Amygdala (tissue), 56 donors: ENCODE results near the gene KIF12.
"Not testable (repeated sequence)": the region's sequence is repeated elsewhere in the genome, so short reads cannot be mapped to it uniquely, and the experiment has no call there.

ENCODE experiments used
- DNase-seq, 56 donors: peaks; one replicate each; lab custom pipeline; 2025; lab: John Stamatoyannopoulos, UW

The KIF12 gene

GRCh38 chr9:114087721-114088120 is 11.4 kb downstream of the KIF12 start:
- no peak for DNase-seq

GRCh38 chr9:114086607-114087006 is 12.5 kb downstream of the KIF12 start:
- DNase-seq: no peak

GRCh38 chr9:114086009-114086408 is 13.1 kb downstream of the KIF12 start:
- no peak for DNase-seq

- no peak for DNase-seq
Observed at GRCh38 chr9:114085387-114085789, 13.7 kb downstream of the KIF12 start.

GRCh38 chr9:114084282-114085073 is 14.6 kb downstream of the KIF12 start:
- DNase-seq: no peak

- DNase-seq: no peak
Observed at GRCh38 chr9:114083666-114084065, 15.4 kb downstream of the KIF12 start.

GRCh38 chr9:114082763-114083412 is 16.2 kb downstream of the KIF12 start:
- not testable (repeated sequence) for DNase-seq

GRCh38 chr9:114082017-114082762 is 16.9 kb downstream of the KIF12 start:
- peak in 55 of 56 donors; percentile 14 to 94 (median 71) for DNase-seq

GRCh38 chr9:114081441-114082016 is 17.6 kb downstream of the KIF12 start:
- DNase-seq: no peak

GRCh38 chr9:114080773-114081440 is 18.2 kb downstream of the KIF12 start:
- DNase-seq: no peak

- DNase-seq: no peak
Observed at GRCh38 chr9:114080195-114080772, 18.8 kb downstream of the KIF12 start.

GRCh38 chr9:114078781-114079156 is 20.3 kb downstream of the KIF12 start:
- DNase-seq: no peak

GRCh38 chr9:114078021-114078780 is 20.9 kb downstream of the KIF12 start, which contains the start of gene AMBP:
AMBP (minus strand) TSS chr9:114078300; CDS start chr9:114078209, 91 bp downstream.
- DNase-seq: no peak

- DNase-seq: no peak
Observed at GRCh38 chr9:114077162-114077837, 21.8 kb downstream of the KIF12 start.

- DNase-seq: no peak
Observed at GRCh38 chr9:114076237-114077161, 22.6 kb downstream of the KIF12 start.

- DNase-seq: no peak
Observed at GRCh38 chr9:114075602-114076001, 23.5 kb downstream of the KIF12 start.
